ENCODE results near the gene USH2A.

GRCh38 chr1:215825056-215825455 is 598.2 kb downstream of the USH2A start:
- TF ChIP-seq CTCF (IDR thresholded peaks at IDR 0.05; ENCODE audit: insufficient read depth, low read length, poor library complexity, severe bottlenecking) (no peak), EZH2phosphoT487 (conservative IDR thresholded peaks at IDR 0.05; ENCODE audit: low read length) (no peak)

All from SU-DHL-6 (cell line).